NCI-H187 treated with DMSO at 0.1 percent for 48 hours (cell line): ENCODE data around the gene CHMP1B.

Source experiments
- DNase-seq: peaks from one replicate; lab custom pipeline; 2025; lab: John Stamatoyannopoulos, UW

The CHMP1B gene, protein sequence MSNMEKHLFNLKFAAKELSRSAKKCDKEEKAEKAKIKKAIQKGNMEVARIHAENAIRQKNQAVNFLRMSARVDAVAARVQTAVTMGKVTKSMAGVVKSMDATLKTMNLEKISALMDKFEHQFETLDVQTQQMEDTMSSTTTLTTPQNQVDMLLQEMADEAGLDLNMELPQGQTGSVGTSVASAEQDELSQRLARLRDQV

DNA sequence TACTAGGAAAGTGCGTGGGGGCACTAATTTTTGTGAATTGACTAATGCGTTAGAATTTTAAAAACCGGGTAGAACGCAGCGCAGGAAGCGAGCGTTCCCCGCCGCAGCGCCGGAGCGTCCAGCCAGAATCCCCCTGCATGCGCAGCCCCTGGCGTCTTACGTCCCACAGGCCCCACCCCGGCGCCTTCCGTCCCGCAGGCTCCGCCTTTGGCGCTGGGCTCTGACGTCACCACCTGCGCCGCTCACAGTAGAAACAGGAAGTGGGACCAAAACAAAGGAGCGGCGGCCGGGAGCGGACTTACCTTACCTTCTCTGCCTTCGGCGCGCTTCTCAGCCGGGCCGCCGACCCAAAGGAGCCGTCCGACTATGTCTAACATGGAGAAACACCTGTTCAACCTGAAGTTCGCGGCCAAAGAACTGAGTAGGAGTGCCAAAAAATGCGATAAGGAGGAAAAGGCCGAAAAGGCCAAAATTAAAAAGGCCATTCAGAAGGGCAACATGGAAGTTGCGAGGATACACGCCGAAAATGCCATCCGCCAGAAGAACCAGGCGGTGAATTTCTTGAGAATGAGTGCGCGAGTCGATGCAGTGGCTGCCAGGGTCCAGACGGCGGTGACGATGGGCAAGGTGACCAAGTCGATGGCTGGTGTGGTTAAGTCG, at the start of gene CHMP1B:
CHMP1B (plus strand) TSS at position 268 of the 660 bp plus-strand sequence; CDS start at position 367, 99 bp downstream.
- DNase-seq, result peak; percentile 73

DNA sequence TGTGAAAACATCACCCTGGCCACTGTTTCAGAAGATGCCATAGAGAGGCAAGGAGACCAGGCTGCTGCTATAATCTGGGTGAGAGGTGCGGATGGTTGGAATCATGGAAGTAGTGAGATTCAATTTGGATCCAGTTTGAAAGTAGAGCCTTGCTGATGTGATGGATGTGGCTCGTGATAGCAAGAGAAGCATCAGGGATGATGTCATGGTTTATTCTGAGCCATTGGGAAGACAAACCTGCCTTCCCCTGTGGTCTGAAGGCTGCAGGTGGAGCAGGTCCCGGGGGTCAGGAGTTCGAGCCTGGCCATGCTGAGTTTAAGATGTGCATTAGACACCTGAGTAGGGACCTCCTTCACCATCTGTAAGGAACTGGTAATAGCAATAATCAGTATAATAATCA, 49.6 kb upstream of the CHMP1B start:
- DNase-seq, result no peak

DNA sequence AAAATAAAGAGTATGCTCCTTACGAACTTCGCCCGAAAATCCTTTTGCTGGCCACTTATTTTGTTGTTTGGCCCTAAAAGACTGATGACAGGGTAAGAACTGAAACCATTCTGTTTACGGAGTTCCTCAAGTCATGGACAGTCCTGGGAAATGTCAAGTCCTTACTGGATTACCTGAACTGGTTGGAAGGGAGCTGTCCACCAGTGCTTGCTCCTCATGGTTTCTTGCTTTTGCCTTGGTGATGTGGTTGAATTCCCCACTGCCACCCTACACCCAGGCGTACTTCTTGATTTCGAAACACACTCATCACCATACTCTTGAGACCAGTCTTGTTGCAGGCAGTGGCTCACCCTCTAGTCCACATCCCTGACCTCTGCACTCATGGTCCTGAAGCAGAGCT, 49.1 kb upstream of the CHMP1B start:
- no peak for DNase-seq

DNA sequence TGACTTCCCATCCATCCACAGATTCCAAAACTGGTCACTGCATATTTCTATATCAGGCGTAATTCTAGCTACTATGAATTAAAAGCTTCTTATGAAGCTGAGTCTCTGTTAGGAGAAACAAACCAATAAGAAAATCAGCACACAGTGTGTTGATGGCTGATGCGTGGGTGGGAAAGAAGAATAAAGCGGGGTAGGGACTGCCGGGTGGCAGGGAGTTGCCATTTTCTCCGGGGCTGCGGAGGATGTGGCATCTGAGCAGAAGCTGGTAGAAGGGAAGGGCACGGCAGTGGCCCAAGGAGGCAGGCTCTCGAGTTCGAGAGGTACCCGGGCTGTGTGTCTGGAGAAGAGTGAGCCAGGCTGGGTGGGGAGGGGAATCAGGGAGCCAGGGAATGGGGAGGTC, 48.6 kb upstream of the CHMP1B start:
- no peak for DNase-seq

DNA sequence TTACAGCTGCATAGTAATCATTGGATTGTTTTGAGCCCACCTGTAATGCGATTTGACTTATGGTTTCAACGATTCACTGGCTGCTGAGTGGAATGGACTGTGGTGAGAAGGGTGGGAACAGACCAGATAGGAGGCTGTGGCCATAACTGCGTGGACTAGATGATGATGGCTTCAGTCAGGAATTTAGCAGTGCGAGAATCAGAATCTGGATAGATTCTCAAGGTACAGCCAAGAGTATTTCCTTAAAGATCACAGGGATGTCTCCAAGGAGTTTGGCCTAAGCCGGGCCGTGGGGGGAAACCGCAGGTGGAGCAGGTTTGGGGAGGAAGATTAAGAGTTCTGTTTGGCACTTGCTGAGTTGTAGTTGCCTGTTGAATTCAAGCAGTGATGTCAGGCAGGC, 44.0 kb upstream of the CHMP1B start:
- no peak for DNase-seq

DNA sequence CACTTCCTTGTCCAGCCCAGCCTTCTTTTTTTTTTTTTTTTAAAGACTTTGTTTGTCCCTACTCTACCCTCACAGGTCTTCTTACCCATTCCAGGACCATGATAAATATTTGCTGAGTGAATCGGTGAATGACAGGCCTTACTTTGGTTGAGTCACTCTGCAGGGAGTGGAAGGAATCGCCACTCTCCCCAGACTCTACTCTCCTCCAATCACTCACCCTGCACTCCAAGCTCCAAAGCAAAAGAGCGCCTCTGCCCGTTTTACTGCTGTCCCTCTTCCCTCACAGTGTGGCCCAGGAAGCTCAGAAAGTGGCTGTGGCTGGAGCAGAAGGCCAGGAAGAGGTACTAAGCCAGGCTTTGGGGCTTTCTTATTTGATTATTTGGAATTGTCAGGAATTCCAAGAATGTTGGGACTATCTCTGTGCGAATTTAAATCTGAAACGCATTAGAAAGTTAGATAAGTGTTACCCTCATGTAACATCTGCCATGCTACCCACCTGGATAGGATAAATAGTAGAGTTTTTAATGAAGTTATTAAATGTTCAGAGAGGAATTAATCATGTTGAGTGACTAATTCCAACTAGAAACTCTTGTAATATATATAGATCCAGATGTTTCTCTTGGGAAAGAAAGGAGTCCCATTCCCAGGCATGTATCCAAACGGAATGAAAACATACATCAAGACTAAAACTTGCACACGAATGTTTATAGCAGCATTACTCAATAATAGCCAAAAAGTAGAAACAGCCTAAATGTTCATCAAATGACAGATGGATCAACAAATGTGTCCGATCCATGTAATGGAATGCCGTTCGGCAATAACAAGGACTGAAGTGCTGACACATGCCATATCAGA, 43.0 kb upstream of the CHMP1B start:
- DNase-seq, result no peak

DNA sequence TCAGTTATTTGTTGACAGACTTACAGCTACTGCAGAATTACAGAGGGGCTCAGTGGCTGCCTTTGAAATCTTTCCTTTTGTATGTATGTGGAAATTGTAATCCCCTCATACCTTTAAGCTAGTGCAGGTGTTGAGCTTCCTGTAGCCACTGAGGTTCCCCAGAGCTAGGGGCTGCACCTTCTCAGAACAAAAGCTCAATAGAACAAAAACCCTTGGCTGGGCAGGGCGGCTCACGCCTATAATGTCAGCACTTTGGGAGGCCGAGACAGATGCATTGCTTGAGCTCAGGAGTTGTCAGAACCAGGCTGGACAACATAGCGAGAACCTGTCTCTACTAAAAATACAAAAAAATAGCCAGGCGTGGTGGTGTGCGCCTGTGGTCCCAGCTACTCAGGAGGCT, 41.3 kb upstream of the CHMP1B start:
- DNase-seq, result no peak

DNA sequence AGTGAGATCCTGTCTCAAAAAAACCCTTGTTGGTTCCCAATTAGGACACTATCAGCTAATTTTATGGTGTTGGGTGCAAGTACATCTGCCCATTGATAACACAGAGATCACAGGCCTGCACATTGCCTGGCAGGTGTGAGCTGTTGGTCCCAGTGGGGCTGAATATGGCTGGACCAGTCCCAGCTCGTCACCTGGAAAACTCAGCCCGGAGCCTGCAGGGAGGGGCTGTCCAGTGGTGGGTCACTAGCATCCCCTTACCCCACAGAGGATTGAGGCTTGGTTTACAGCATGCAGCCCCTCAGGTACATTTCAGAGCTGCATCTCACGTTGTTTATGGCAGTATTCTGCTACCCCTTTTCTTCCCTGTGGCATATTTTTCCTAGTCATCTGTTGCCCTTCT, 40.8 kb upstream of the CHMP1B start:
- no peak for DNase-seq

DNA sequence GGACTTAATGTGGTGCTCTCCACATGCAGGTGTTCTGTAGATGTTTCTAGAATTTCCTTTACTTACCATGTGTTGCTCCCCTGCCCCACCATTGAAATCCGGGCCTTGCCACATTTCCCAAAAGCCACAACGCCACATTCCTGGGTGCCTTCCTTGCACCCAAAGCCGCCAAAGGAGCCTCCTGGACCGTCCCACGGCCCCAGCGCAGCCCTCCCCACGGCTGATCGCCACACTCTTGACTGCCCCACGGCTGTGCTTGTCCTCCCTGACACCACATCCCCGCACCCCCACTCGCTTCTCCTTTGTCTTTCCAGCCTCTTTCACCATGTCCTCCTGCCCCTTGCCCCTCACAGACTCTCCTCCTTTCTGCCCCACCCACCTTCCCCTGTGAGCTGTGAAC, 40.2 kb upstream of the CHMP1B start:
- DNase-seq, result no peak

DNA sequence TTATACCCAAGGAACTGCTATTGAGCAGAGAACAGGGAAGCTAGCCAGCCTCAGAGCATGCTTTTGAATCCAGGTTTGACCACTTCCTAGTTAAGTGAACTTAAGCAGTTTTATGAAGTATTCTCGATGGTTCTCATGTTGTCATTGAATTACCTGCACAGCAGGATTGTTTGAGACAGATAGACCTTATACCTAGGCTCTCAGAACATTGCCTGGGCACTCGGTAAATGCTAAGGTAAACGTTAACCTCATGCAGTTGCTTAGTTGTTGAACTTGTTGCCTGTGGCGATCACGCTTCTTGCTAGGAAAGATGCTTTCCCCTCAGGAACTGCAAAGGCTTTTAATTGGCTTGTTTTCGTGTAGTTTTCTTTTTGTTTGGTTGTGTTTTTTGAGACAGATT, 34.0 kb upstream of the CHMP1B start:
- no peak for DNase-seq

DNA sequence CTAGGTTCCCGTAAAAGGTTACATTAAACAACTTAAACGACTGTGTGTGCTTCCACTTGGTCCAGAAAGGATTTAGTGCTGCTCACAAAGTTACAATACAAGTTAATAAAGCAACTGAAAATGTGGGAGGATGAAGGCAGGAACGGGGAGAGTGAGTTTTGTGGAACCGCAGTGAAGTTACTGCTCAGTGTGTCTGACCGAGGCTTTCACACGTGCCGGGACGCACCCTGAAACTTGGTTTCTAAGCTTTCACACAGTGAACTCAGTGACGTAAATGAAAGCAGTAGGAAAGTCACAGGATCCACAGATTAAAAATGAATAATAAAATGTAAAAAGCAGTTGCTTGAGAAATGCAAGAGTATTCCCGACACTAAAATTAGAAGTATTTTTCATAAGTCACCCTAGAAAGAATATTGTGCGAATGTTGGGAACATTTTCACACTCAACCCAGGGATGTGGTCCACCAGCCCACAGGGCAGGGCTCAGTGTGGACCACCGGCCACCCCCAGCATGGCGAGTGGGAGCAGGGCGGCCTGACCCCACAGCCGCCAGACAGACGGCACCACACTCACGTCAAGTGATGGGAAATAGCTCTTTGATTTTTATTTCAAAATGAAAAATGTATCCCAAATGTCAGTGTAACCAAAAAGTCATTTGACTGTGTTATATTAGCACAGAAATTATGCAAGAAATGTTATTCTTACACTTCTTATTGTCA, 32.6 kb upstream of the CHMP1B start:
- DNase-seq, result no peak

DNA sequence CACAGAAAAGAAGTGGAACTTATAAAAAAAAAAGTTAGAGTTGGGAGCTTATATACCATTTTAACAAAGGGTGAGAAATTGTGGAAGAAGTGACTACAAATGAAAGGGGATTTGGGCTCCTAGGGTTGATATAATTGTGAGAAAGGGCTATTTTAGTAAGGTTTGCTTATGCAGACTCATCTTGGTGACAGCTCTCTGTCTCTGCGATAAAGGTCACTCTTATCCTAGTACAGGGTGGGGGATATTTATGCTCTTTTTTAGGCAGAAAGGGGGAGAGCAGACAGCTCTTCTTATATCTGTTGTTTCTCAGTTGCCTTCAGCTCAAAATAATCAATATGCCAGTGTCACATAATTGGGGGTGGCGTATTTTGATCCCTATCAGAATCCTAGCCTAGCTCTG, 31.3 kb upstream of the CHMP1B start:
- no peak for DNase-seq

DNA sequence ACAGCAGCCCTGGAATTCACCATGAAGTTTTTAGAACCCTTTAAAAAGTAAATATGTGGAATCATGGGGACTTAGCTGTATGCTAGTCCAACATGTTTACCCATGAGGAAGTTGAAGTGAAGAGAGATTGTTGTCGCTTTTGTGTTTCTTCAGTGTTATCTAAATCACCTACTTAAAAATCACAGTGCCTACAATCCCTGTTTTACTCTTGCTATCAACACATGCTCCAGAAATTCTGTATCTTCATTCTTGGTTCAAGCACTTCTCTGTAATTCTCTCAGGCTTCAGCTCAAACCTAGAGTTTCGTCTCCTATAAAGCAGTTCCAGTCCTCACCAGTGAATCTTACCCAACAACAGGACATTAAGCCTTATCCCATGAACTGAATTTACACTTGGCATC, 30.5 kb upstream of the CHMP1B start:
- no peak for DNase-seq

DNA sequence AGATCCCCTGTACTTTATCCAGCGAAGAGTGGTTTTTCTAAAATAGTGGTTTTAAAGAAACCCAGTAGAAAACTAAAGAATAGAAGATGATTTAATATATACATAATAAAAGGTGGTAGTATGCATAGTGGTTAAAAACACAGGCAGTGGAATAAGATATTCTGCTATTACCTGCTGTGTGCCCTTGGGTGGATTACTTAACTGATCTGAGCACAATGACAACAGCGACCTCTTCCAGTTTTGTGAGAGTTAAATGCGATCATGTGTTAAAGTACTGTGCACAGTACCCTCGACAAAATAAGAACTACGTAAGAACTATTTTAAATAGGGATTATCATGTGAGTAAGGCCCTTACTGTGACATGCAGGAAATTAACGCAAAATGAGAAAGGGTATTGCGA, 30.0 kb upstream of the CHMP1B start:
- no peak for DNase-seq

DNA sequence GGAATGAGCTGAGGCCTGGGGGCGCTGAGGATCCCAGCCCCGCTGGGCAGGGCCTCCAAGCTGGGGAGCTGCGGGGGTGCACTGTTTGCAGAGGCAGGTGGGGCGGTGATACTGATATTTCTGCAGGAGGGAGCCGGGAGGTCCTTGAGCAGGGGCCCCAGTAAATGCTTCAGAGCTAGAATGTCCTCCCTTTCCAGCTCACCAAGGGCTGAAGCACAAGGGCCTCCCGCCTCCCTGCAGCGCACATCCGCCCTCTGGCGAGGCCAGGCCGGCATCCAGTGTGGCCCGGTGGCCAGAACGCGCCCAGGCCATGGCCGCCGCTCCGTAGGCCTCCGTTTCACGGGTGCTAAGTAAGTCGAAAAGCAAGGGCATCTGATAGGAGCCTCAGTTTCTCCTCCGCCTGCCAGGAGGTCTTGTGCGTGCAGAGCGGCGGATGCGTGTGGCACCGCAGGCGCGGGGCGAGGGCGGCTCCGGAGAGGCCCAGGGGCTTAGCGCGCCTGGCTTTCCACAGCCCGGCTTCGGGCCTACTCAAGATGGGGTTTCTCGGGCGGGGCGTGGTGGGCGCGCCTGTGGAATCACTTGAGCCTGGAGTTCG, 29.5 kb upstream of the CHMP1B start:
- no peak for DNase-seq

DNA sequence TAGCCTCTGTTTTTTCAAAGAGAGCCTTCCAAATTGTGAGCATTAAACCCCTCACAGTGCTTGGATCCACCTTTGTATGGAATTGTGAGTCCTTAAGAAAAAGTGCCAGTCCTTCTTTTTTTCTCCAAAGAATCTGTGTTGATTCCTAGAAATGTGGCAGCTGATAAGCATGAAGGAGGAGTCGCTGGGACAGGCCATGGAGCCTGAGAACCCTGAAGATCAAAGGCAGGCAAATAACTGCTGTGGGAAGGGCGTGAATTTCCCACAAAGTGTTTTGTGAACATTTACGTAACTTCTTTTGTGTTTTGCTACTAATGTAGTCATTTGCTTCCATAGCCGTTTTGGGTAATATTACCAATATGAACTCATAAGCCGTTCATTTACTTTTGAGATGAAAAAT, 27.7 kb upstream of the CHMP1B start:
- no peak for DNase-seq

DNA sequence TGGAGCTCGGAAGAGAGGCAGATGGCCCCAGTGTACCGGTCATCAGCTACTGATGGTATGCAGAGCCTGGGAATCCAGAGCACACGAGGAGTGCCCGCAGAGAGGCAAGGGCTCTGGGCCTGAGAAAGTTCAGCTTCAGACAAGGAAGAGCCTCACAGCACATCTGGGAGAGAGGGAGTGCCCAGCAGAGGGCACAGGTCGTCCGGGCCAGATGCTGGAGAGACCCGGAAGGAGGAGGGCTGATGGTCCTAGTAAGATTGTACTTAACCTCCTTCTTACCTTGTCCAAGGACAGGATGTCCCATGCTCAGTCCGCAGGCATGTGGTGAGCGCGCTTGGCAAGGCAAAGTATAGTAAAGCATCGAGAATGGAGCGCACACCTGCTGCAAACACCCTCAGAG, 24.4 kb upstream of the CHMP1B start:
- DNase-seq, result no peak

DNA sequence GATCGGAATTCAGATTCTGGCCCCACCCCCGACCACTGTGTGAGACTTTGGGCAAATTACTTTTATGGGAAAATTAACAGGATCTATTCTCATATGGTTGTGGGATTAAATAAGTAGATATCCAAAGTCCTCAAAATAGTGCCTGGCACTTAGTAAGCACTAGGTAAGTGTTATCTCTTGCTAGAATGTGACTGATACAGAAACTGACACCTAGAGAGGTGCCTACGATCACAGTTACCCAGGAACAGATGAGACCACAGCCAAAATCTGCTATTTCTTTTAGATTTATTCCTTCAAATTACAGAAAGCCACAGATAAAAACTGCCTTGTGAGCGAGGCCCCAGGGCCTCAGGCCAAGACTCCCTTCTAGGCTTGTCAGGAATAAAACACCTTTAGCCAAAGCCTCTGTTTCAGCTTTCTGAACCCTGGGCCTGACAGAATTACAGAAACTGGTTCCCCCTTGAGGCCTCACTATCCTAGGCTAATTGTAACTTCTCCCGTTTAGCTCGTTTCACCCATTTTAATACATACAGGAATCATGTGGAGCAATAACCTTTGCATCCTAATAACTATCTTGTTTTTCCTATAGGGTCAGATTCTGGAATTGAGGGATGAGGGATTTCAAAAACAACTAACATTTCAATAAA, 22.3 kb upstream of the CHMP1B start:
- DNase-seq, result no peak

DNA sequence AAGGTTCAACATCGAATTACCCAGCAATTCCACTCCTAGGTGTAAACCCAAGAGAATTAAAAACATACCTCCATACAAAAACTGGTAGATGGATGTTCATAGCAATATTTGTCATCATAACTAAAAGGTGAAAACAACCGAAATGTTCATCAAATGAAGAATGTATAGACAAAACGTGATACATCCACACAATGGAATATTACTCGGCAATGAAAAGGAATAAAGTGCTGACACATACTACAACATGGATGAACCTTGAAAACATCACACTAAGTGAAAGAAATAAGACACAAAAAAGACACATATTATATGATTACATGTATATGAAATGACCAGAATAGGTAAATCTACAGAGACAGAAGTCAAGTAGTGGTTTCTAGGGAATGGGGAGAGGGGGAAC, 20.6 kb upstream of the CHMP1B start:
- DNase-seq, result no peak

DNA sequence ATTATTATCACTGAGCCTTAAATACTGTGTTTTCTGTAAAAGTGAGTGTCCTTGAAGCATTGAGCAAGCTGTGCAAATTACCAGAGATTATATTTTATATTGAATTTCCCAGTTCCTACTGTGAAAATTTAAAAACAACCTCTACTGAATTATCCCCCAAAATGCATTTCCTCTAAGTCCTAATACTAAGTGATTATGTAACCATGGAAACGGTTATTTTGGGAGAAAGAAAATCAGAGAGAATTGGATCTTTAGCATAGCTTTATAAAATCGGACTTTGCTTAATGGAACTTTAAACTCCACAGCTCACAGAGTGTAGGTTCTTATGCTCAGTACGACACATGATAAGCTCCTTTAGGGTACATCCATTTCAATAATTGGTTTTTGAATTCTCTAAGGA, 19.3 kb upstream of the CHMP1B start:
- no peak for DNase-seq

DNA sequence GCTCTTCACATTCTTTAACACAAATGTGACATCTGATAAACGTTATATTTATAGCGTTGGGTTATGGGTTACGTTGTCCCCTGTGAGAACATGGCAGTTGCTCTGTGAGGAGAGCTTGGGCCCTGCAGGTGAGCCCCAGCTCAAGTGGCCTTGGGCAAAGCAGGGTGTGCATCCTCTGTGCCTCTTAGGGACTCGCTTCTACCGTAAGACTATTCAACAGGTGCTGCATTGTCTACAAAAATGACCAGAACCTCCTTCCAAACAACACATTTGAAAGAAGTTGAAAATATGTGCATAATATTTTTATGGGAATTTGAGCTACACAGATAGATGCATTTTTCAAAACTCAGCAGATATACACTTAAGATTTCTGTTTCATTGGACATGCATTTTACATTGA, 16.4 kb upstream of the CHMP1B start:
- DNase-seq, result no peak

DNA sequence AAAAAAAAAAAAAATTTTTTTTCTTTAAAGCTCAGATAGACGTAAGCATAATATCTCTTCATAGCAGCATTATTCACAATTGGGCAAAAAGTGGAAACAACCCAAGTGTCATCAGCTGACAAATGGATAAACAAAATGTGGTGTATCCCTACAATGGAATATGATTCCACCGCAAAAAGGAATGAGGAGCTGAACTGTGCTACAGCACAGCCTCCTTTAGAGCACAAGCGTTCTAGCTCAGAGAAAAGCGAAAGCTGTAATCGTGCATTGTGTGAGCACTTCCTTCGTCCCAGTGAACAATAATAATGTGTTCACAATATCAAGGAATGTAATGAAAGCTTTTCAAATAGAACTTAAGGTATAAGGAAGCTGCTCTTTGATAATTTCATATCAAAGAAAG, 11.7 kb upstream of the CHMP1B start:
- DNase-seq, result no peak
